ENCODE data around the gene CSTPP1.

CSTPP1 gene

GRCh38 chr11:47147250-47147649 lies 210.7 kb downstream of the CSTPP1 start:
- DNase-seq = peak; percentile 77

DNA sequence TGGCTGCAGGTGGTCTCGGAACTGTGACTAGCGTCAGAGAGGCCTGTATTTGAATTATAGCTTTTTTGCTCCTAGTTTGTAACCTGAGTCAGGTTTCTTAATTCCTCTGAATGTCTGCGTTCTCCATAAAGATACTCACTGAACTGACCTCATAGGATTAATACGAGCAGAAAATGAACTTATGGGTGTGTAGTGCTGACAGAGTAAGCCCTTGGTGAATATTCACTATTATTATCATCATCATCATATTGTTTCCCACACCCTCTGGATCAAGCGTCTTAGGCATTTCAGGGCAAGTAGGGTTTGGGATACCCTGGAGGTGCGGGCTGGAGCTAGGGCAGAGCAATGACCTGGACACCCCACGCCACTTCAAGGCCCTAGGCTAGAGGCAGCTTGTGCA lies 211.1 kb downstream of the CSTPP1 start:
- no peak for DNase-seq

DNA sequence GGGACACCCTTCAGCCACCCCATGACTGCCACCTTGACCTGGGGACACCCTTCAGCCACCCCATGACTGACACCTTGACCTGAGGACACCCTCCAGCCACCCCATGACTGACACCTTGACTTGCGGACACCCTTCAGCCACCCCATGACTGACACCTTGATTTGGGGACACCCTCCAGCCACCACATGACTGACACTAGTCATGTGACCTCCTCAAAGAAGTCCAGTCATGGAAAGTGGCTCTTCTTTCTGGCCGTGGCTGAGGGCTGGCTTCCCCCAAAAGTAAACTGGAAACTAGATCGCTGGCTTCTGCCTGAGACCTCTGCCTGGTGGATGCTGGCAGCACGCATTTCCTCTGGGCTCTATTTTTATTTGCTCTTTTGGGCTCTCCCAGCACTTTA lies 211.7 kb downstream of the CSTPP1 start:
- DNase-seq = no peak

DNA sequence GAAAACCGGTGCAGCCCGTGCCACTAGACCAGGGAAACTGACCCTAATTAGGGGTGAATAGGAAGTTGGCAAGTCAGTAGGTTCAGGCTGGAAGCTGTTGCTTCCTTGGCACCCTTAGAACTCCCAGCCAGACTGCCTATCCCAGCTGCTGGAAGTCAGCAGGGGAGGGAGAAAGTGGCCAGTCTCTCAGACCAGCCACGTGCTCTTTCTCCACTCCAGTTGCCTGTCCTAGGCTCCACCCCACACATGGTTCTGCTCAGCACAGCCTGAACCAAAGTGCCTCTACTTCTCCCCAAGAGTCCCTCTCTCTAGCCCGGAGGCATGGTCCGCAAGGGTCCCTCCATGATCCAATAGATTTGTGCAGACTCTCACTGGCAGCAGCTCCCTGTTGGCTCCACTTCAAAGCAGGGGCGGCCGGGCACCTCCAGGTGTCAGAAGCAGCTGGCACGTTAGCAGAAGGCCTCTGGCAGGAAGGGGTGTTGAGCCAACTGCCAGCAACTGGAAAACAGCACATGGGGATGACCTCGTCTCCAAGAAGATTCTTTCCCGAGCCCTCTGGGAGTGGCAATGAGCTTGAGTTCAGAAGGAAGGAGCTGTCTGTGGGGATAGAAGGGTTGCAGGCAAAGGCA lies 212.5 kb downstream of the CSTPP1 start:
- no peak for DNase-seq

DNA sequence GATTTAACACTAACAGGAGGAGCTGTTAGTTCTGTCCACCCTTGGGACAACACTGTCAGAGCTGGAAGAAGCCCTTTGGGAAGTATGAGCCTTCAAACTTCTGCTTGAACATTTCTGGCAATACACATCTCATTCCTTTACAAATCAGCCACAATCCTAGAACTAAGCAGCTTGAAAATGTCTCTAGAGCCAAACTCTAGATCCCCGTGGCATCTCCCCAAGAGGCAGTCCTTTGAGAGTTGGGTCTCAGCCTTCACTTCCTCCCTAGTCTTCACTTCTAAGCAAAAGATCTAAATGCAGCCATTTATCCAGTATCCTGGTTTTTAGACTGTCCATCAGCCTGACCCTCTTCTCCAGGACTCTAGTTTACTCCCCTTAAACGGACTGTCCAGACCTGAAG lies 213.2 kb downstream of the CSTPP1 start:
- DNase-seq = no peak

DNA sequence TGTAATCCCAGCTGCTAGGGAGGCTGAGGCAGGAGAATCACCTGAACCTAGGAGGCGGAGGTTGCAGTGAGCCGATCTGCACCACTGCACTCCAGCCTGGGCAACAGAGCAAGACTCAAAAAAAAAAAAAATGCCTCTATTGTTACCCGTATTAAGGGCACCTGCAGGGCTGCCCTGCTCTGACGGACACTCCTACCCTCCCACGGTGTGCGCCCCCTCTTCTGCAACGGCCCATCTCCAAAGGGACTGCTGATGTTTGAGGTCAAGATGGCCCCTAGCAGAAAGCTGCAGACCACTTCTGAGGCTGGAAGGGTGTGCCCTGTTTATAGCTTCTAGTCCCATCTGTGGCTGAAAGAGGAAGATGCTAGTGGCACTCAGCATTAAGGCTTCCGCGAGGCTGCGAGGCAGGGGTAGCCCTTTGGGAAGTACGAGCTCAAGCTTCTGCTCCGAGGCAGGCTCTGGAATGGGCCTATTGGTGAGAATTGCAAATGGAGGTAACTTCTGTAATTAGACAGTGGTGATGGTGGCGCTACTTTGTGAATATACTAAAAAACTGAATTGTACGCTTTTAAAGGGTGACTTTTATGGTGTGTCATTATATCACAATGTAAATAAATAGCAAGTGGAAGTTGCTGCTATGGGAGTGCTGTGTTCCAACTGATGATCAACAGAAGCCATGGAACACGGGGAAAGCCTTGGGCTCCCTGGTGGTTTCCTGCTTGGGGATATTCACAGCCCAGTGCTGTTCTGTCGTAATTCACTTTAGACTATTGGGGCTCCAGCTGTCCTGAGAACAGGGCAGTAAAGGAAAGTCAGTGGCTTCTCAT lies 215.8 kb downstream of the CSTPP1 start:
- DNase-seq = no peak

DNA sequence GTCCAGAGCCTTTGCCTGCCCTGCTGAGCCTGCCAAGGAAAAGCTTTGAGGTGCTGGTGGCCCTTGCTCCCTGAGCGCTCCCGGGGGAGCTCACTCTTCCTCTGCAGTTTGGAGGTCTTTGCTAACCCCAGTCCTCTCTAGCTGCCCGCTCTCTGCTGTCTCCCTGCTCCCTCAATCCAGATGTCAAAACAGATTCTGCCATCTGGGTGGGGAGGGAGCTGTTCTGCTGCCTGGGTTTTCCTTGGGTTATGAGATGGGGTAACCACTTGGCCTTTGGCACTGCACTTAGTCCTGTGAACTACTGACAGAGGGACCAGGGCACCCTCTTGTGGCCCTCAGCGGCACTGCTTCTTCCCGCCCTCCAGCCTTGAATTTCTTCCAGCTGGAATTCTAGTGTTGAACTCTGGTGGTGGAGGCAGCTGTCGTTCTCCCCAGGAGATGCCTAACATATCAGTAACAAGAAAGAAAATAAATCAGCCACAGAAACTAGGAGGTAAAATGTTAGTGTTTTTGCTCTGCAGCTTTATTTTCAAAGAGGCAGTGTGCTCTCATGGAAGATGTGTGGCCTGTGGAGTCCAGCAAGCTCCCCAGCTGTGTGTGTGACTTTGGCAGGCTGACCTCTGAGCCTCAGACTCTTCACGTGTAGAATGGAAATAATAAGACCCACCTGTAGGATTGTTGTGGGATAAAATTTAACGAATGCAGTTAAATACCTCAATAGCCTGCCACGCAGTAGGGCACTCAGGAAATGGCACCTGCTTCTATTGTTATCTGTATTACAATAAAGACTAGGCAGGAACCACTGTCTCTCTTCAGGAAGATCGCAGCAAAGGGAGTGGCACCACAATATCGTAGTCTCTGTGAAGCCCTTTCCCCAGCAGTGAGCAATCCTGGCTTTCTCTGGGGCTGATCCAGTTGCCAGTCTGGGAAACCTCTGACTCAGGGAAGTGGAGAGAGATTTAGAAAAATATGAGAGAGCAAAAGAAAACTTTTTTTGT lies 216.7 kb downstream of the CSTPP1 start:
- DNase-seq = peak; percentile 91

- no peak for DNase-seq
Observed at GRCh38 chr11:47154616-47155570, 218.3 kb downstream of the CSTPP1 start.

- DNase-seq = no peak
Observed at GRCh38 chr11:47155879-47156278, 219.3 kb downstream of the CSTPP1 start.

DNA sequence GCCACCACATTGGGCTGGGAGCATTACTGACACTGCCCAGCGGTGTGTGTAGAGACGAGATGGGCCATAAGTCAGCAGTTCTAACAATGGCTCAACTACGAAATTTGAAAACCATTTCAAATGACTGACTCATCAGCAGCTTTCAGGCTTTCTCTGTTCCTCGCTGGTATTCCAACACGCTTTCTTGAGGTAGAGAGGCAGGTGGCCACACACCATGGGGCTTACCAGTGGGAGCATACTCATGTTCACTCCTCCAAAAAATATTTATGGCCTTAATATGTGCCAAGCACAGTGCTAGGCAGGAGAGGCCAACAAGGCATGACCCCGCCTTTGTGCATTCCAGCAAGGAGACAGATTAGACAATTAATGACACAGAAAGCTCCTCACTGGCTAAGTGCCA lies 219.8 kb downstream of the CSTPP1 start:
- DNase-seq = no peak

- no peak for DNase-seq
Observed at GRCh38 chr11:47156951-47157350, 220.4 kb downstream of the CSTPP1 start.

GRCh38 chr11:47157805-47158204 lies 221.2 kb downstream of the CSTPP1 start:
- no peak for DNase-seq

- no peak for DNase-seq
Observed at GRCh38 chr11:47158242-47158641, 221.7 kb downstream of the CSTPP1 start.

GRCh38 chr11:47160753-47161133 lies 224.2 kb downstream of the CSTPP1 start:
- no peak for DNase-seq

- DNase-seq = peak; percentile 90
Observed at GRCh38 chr11:47161134-47161854, 224.7 kb downstream of the CSTPP1 start.

- no peak for DNase-seq
Observed at GRCh38 chr11:47161890-47162289, 225.3 kb downstream of the CSTPP1 start.

- DNase-seq = no peak
Observed at GRCh38 chr11:47162426-47162825, 225.9 kb downstream of the CSTPP1 start.

DNA sequence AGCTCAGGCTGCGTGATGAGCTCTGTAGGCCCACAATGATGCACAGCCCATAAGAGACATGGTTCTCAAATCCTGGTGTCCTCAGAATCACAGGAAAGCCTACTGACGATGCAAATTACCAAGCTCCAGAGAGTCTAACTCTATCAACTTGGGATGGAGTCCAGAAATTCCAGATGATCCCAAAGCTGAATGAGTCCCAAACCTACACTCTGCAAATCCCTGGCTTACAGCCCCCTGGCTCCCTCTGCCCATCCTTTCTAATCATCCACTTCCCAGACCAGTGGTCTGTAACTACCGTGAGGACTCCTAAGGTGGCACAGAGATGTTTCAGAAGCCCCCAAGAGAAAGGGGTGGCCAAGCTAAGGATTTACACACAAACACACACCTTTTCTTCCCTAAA lies 226.6 kb downstream of the CSTPP1 start:
- DNase-seq = no peak

GRCh38 chr11:47163898-47164297 lies 227.3 kb downstream of the CSTPP1 start:
- no peak for DNase-seq

DNA sequence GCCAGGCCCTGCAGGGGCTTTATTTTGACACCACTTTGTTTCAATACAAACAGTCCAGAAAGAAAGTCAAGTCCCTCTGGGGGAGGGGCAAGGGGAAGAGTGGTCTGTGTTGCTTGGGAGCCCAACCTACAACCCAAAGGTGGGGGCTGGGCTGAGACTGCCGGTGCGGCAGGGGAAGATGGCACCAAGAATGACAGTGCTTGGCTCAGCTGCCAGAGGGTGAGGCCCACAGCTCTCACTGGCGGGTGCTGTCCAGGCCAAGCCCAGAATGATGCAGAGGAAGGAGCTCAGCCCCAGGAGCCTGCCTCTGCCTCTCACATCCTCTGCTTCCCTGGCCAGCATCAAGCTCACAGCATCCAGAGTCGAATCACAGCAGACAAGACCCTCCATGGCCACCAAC lies 227.8 kb downstream of the CSTPP1 start:
- DNase-seq = no peak

DNA sequence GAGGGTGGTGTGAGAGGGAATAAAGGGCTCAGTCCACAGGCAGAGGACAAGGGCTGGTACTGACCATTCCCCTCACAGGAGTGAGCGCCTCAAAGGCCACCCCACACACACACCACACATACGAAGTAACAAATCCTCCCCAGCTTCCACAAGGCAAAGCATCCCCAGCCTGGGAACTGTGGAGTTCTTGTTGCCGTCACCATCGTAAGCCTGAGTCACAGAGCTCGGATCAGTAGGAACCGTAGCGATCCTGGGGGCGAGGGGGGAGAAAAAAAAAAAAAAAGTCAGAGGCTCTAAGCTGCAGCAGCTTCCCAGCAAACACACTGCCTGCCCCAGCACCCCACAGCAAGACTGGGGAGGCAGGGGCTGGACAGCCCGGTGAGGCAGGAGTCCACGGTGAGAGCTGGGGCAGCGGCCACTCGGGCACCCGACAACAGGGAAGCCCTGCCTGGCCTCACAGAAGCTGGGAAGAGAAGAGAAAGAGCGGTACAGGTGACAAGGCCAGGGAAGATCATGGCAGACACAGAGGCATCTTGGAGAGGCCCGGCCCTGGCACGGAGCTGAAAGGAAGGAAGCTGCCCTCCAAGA lies 228.8 kb downstream of the CSTPP1 start:
- DNase-seq = no peak
